A549 (cell line): ENCODE measurements around the gene KCND3. TPM values are rescaled to one million over a fixed set of nuclear protein-coding genes. Genes with fewer than 3 reads are reported as not detected.

Experiments used
- ATAC-seq, 2 experiments: fragments of 200-7000 bp in 1 of 2; fragments of >200 bp in 1 of 2; cut with Nextera tagmentation in 1 of 2; cut with Tn5 transposase in 1 of 2; 3 replicates each; pipeline versions ENCODE4 v1.8.0 to v1.9.1; 2018 to 2020; ENCODE audit warnings: mild to moderate bottlenecking in 1 of 2, moderate library complexity in 1 of 2
- CTCF ChIA-PET: fragments of 300-600 bp; sonication (Branson Sonifier 250); formaldehyde crosslinking; extraction: SDS; loops from one replicate; lab custom pipeline; 2021; ENCODE audit warnings: antibody characterized with exemption, inconsistent platforms; lab: Yijun Ruan, JAX
- POLR2A ChIA-PET: fragments of 350-600 bp; formaldehyde crosslinking; extraction: SDS; loops from one replicate; lab custom pipeline; 2021; ENCODE audit warnings: antibody characterized with exemption, inconsistent platforms; lab: Yijun Ruan, JAX
- DNase-seq, 2 experiments: peaks; one replicate each; pipeline versions ENCODE4 v3.0.0 to v3.0.0-alpha.2; 2011 to 2016; ENCODE audit warnings: low read depth in 1 of 2, low spot score in 1 of 2
- FAIRE-seq: peaks from 2 replicates; lab custom pipeline; 2011; peaks lifted over from hg19 to GRCh38; lab: Jason Lieb, UNC
- H3K27ac ChIP-seq, 2 experiments: fragments of >200 bp; sonication (Bioruptor Twin); formaldehyde crosslinking; 3 replicates each; pipeline ENCODE4 v1.5.1; 2016 to 2017
- H3K4me1 ChIP-seq: fragments of >200 bp; sonication (Bioruptor Twin); formaldehyde crosslinking; 3 replicates; pipeline ENCODE4 v1.6.1; 2016
- H3K4me2 ChIP-seq: fragments of >200 bp; sonication (Bioruptor Twin); formaldehyde crosslinking; 3 replicates; pipeline ENCODE4 v1.6.1; 2016
- H3K4me3 ChIP-seq: fragments of >200 bp; sonication (Bioruptor Twin); formaldehyde crosslinking; 3 replicates; pipeline ENCODE4 v1.5.1; 2016
- H3K9me3 ChIP-seq: fragments of >200 bp; sonication (Bioruptor Twin); formaldehyde crosslinking; 3 replicates; pipeline ENCODE4 v1.6.1; 2016
- CTCF ChIP-seq: fragments of >200 bp; sonication (Bioruptor Twin); formaldehyde crosslinking; IDR thresholded peaks from 3 replicates; pipeline ENCODE4 v1.5.1; 2016
- E2F6 ChIP-seq: IDR thresholded peaks from 2 replicates; pipeline ENCODE4 v1.6.1; 2012; ENCODE audit warnings: low read depth, borderline replicate concordance
- ESRRA ChIP-seq: fragments of 150-350 bp; IDR thresholded peaks from 2 replicates; pipeline ENCODE4 v1.6.1; 2014; ENCODE audit warnings: mild to moderate bottlenecking, low read length, borderline replicate concordance
- HEYL ChIP-seq: fragments of 250-450 bp; sonication (Bioruptor Pico); IDR thresholded peaks from 2 replicates; pipeline ENCODE4 v1.8.0; 2021; ENCODE audit warnings: mild to moderate bottlenecking, moderate library complexity
- HMGXB4 ChIP-seq: fragments of 250-450 bp; sonication (Bioruptor Pico); IDR thresholded peaks from 2 replicates; pipeline ENCODE4 v1.5.0; 2021; ENCODE audit warnings: mild to moderate bottlenecking, moderate library complexity, borderline replicate concordance
- HOXB13 ChIP-seq: fragments of 250-450 bp; sonication (Bioruptor Pico); IDR thresholded peaks from 2 replicates; pipeline ENCODE4 v1.5.0; 2020; ENCODE audit warnings: low read depth, mild to moderate bottlenecking, moderate library complexity
- JUN ChIP-seq, 2 experiments: fragments of >200 bp; sonication (Bioruptor Twin); formaldehyde crosslinking; IDR thresholded peaks; 2 replicates in 1 of 2; 3 replicates in 1 of 2; pipeline ENCODE4 v1.6.1; 2016 to 2017
- MAX ChIP-seq: IDR thresholded peaks from 2 replicates; pipeline ENCODE4 v1.6.1; 2012
- MYC ChIP-seq: IDR thresholded peaks from 2 replicates; pipeline ENCODE4 v1.6.1; 2012; ENCODE audit warnings: mild to moderate bottlenecking, inconsistent platforms, low read length, improper control_type of control experiment, borderline replicate concordance
- PHF8 ChIP-seq: fragments of 200-600 bp; sonication (generic); IDR thresholded peaks from 2 replicates; pipeline ENCODE4 v1.6.1; 2016; ENCODE audit warnings: low read depth, mild to moderate bottlenecking, antibody characterized with exemption, moderate library complexity, borderline replicate concordance
- POLR2AphosphoS2 ChIP-seq: conservative IDR thresholded peaks from 2 replicates; pipeline ENCODE4 v1.6.1; 2012; ENCODE audit warnings: low read length, improper control_type of control experiment, inconsistent platforms
- RARB ChIP-seq: fragments of 250-450 bp; sonication (Bioruptor Pico); IDR thresholded peaks from 2 replicates; pipeline ENCODE4 v1.8.0; 2021; ENCODE audit warnings: mild to moderate bottlenecking, moderate library complexity
- ZFP36 ChIP-seq: fragments of 450-650 bp; IDR thresholded peaks from 2 replicates; pipeline ENCODE4 v1.6.1; 2014; ENCODE audit warnings: borderline replicate concordance; ENCODE audit not compliant: partially characterized antibody
- ZNF302 ChIP-seq: fragments of 250-450 bp; sonication (Bioruptor Pico); IDR thresholded peaks from 2 replicates; pipeline ENCODE4 v1.9.0; 2021; ENCODE audit warnings: inconsistent platforms, mild to moderate bottlenecking, moderate library complexity
- WGBS: methylation state at CpG from one replicate; pipeline ENCODE4 v1.1.6; 2017; ENCODE audit errors: missing lambda C conversion rate; 5-methylcytosine and 5-hydroxymethylcytosine counted together
- polyA plus RNA-seq, 4 experiments: library from polyadenylated mRNA; depleted of rRNA in 3 of 4; stranded (reverse); fragments of >200 nt; fragmentation: RNase III in 1 of 4; extraction: RNeasy Plus Mini Kit Qiagen cat#74134 plus additional on column Dnase treatment in 1 of 4; gene quantifications; 2 replicates in 3 of 4; 3 replicates in 1 of 4; pipeline ENCODE4 v1.2.3, GENCODE V29; 2011 to 2017

The KCND3 gene
- polyA plus RNA-seq, 2 of the 4 experiments (the other 2 are of a cell fraction): not detected

GRCh38 chr1:111930356-111930755 lies 59.1 kb downstream of the KCND3 start (continued):
- TF ChIP-seq MAX (no peak), HMGXB4 (CRISPR knock-in tag) (no peak), HEYL (CRISPR knock-in tag) (no peak), MYC (no peak)

- H3K4me1 ChIP-seq: no peaks in the 10 kb centered on the region
- no peak for TF ChIP-seq CTCF
- no peak for TF ChIP-seq JUN (IDR thresholded peaks at IDR 0.05)
- no peak for TF ChIP-seq ZFP36
- TF ChIP-seq RARB: no peak
- no peak for TF ChIP-seq MAX
- no peak for TF ChIP-seq POLR2AphosphoS2
- no peak for TF ChIP-seq HOXB13 (CRISPR knock-in tag)
- TF ChIP-seq E2F6: no peak
- no peak for TF ChIP-seq ZNF302 (CRISPR knock-in tag)
- no peak for TF ChIP-seq ESRRA
- TF ChIP-seq PHF8: no peak
- no peak for TF ChIP-seq MYC
- no peak overlapping the region for H3K4me3 ChIP-seq
- H3K4me2 ChIP-seq: no peak overlapping the region
- FAIRE-seq: no peak
- CTCF ChIA-PET: no interaction called here
- 12% methylated on average over 3 of the region's 4 CpGs for WGBS
- no peaks in the 10 kb centered on the region for H3K9me3 ChIP-seq
- H3K27ac ChIP-seq: no peak overlapping the region
- POLR2A ChIA-PET: no interaction called here
- ATAC-seq: no peak
- no peak for DNase-seq
These were observed 60.9 kb downstream of the KCND3 start for GRCh38 chr1:111928531-111928930.

- no peak for ATAC-seq
- no peaks in the 10 kb centered on the region for H3K9me3 ChIP-seq
- DNase-seq: no peak
- H3K27ac ChIP-seq: no peak overlapping the region
- ChIA-PET POLR2A (no interaction called here), CTCF (no interaction called here)
- no peak for TF ChIP-seq HMGXB4 (CRISPR knock-in tag)
- H3K4me2 ChIP-seq: no peak overlapping the region
- no peak overlapping the region for H3K4me3 ChIP-seq
- no peak for FAIRE-seq
- H3K4me1 ChIP-seq: no peaks in the 10 kb centered on the region
- 56% methylated on average over 2 of the region's 2 CpGs for WGBS
These were observed 61.8 kb downstream of the KCND3 start for GRCh38 chr1:111927652-111928051.
